Measurements from ENCODE around the gene AARSD1.
"Not testable (repeated sequence)": the region's sequence is repeated elsewhere in the genome, so short reads cannot be mapped to it uniquely, and the experiment has no call there.

The AARSD1 gene

GRCh38 chr17:42944211-42944610, 20.0 kb downstream of the AARSD1 start:
- TF ChIP-seq CTCF (IDR thresholded peaks at IDR 0.05; ENCODE audit: extremely low read depth, missing control alignments), result no peak
- no peak for DNase-seq (ENCODE audit: low spot score)

- DNase-seq (ENCODE audit: low spot score), result peak; percentile 40
- TF ChIP-seq CTCF (IDR thresholded peaks at IDR 0.05; ENCODE audit: extremely low read depth, missing control alignments), result peak; percentile 49
Measured at GRCh38 chr17:42937712-42938596, 26.3 kb downstream of the AARSD1 start.

GRCh38 chr17:42929497-42929844, 34.8 kb downstream of the AARSD1 start:
- DNase-seq (ENCODE audit: low spot score), result no peak
- no peak for TF ChIP-seq CTCF (IDR thresholded peaks at IDR 0.05; ENCODE audit: extremely low read depth, missing control alignments)

- TF ChIP-seq CTCF (IDR thresholded peaks at IDR 0.05; ENCODE audit: extremely low read depth, missing control alignments), result peak; percentile 22
- DNase-seq (ENCODE audit: low spot score), result peak; percentile 70
Measured at GRCh38 chr17:42928714-42929496, 35.3 kb downstream of the AARSD1 start.

GRCh38 chr17:42924891-42925290, 39.4 kb downstream of the AARSD1 start:
- no peak for DNase-seq (ENCODE audit: low spot score)
- TF ChIP-seq CTCF (IDR thresholded peaks at IDR 0.05; ENCODE audit: extremely low read depth, missing control alignments), result no peak

GRCh38 chr17:42923472-42923871, 40.8 kb downstream of the AARSD1 start:
- DNase-seq (ENCODE audit: low spot score), result not testable (repeated sequence)

GRCh38 chr17:42922294-42922693, 42.0 kb downstream of the AARSD1 start:
- TF ChIP-seq CTCF (IDR thresholded peaks at IDR 0.05; ENCODE audit: extremely low read depth, missing control alignments), result no peak
- no peak for DNase-seq (ENCODE audit: low spot score)
